Endometrium (tissue), 2 donors: ENCODE results near the gene PAX8.
"Not testable (repeated sequence)": the region's sequence is repeated elsewhere in the genome, so short reads cannot be mapped to it uniquely, and the experiment has no call there.

Source experiments
- FAIRE-seq: peaks from 2 replicates; lab custom pipeline; 2012; peaks lifted over from hg19 to GRCh38; lab: Jason Lieb, UNC
- donor health status: control.
- donor health status: control.

PAX8 gene

GRCh38 chr2:113236367-113237159, 42.2 kb downstream of the PAX8 start:
- FAIRE-seq, result no peak

- FAIRE-seq, result not testable (repeated sequence)
Observed at GRCh38 chr2:113235347-113236226, 43.1 kb downstream of the PAX8 start.

DNA sequence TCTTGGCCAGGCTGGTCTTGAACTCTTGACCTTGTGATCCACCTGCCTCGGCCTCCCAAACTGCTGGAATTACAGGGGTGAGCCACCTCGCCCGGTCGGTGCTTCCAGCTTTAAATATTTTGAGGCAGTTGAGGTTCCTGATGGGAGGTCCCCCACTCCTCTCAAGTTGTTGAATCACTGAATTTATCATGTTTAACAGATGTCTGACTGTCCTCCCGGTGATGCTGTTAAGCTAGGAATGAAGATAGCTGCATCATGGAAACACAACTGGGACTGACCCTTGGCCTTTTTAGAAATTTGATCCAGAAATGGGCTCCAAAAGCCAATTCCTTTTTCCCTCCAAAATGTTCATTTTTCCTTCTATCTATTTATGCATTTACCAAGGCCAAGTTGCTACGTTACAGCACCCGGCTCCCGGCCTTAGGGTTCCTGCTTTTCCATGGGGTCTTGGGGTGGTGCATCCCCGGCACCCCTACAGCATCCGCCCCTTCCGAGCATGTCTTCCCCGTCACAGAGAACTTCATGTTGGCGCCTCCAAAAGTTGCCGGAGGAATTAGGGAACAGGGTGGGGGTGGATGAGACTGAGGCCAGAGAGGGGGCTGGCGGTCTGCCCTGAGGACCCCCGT, 43.9 kb downstream of the PAX8 start:
- no peak for FAIRE-seq

DNA sequence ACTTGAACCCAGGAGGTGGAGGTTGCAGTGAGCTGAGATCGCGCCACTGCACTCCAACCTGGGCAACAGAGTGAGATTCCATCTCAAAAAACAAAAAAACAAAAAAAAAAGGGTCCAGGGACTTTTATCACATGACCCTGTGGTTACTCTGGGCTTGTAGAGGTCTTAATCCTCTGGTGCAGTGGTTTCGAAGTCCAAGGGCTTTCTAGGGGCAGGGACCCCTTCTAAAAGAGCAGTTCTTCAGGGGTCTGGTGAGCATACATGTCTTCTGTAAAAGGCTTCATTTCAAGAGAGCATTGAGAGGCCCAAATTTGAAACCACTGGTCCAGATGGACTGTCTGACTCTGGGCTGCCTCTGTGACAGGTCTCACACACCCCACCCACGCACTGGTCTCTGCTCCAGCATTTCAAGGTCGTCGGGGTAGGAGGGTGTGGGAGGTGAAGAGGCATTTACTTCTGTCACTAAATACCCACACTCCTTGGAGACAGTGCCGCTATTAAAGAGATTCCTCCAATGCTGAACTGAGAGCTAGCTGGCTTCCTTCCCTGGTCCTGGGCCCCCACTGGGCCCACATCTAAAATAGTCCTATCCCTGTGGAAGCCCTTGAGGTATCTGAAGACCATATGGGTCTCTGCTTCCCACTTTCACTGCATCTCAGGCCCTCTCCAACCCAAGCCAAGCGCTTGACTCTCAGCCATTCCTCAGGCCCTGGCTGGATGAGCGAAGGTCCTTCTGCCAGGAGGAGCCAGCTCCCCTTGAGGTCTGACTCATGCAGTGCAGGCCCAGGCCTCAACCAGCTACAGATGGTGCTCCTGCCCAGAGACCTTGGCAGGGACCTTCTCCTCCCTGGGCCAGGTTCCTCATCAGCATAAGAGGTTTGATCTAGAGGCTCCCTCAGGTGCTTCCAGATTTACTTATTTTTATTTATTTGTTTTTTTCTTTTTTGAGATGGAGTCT, 44.8 kb downstream of the PAX8 start:
- FAIRE-seq, result no peak

- no peak for FAIRE-seq
Observed at GRCh38 chr2:113232740-113233139, 46.0 kb downstream of the PAX8 start.

- FAIRE-seq, result no peak
Observed at GRCh38 chr2:113232123-113232522, 46.6 kb downstream of the PAX8 start.

- no peak for FAIRE-seq
Observed at GRCh38 chr2:113231064-113231463, 47.7 kb downstream of the PAX8 start.

DNA sequence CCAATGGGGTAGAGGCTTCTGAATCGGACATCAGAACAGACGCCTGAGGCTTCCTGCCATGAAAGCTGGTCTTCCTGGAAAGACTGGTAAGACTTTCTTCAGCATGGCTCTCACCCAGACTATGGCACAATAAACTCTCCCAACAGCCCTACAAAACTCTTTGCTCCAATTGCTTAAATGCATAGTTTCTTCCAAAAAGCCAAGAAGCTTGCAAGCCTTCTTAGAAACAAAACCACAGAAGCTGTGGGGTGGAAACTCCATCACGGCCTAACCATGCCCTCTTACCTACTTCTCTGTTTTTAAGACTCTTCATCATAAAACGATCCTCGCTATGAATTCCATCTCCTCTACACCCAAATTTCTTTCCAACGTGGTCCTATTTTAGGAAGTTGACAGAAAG, 48.2 kb downstream of the PAX8 start:
- FAIRE-seq, result no peak

- no peak for FAIRE-seq
Observed at GRCh38 chr2:113229795-113230194, 48.9 kb downstream of the PAX8 start.

DNA sequence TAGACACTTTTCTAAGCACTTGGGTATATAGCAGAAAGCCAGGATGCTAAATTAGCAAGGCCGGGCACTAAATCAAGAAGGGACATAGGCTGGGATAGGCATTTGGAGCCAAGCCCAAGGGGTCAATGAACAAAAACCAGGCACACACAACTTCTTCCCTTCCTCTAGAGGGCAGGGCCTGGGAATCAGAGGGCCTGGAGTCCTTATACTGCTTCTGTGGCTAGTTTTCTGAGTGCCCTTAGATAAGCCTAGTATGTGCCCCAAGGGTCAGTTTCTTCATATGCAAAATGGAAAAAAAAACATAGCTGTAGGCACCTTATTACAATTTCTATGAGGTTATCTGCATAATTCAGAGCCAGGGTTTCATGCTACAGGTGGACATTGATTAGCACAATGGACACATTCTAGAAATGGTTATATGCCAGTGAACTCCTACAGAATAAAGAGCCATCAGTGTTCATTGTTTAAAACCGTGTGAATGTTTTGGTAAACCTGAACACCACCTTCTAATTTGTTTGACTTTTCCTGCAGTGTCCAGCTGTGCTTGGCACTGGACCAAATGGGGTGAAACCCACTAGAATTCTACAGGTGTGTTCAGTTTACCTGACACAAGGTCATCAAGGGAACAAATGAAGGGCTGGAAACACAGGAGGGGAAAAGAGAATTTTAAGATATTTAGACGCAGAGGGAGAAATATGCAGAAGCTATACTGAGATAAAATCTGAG, 49.6 kb downstream of the PAX8 start:
- FAIRE-seq, result no peak

- FAIRE-seq, result no peak
Observed at GRCh38 chr2:113228351-113228750, 50.4 kb downstream of the PAX8 start.

GRCh38 chr2:113227698-113228097, 51.0 kb downstream of the PAX8 start:
- no peak for FAIRE-seq

- FAIRE-seq, result no peak
Observed at GRCh38 chr2:113227290-113227689, 51.4 kb downstream of the PAX8 start.

- FAIRE-seq, result no peak
Observed at GRCh38 chr2:113226462-113226861, 52.3 kb downstream of the PAX8 start.

GRCh38 chr2:113225263-113226259, 53.2 kb downstream of the PAX8 start:
- FAIRE-seq, result no peak

- FAIRE-seq, result no peak
Observed at GRCh38 chr2:113224647-113225236, 54.0 kb downstream of the PAX8 start.

DNA sequence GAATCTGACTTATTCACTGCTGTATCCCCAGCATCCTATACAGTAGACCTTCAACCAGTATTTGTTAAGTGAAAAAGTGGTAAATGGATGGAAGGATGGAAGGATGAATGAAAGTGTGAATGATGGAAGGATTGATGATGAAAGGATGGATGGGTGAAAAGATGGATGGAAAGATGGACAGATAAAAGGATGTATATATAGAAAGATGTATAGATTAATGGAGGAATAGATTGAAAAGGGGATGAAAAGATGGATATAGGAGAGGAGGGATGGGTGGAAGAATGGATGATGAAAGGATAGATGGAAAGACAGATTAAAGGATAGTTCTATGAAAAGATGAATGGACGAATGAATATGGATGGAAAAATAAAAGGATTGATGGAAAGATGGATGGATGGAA, 54.9 kb downstream of the PAX8 start:
- FAIRE-seq, result no peak

- no peak for FAIRE-seq
Observed at GRCh38 chr2:113221846-113222245, 56.9 kb downstream of the PAX8 start.

GRCh38 chr2:113220970-113221708, 57.6 kb downstream of the PAX8 start:
- FAIRE-seq, result no peak
